Vagina (tissue), 2 donors: Measurements from ENCODE around the gene ERFE. TPM values are rescaled to one million over a fixed set of nuclear protein-coding genes. Genes with fewer than 3 reads are reported as not detected.

Experiments
- DNase-seq, 2 donors: peaks; one replicate each; pipeline ENCODE4 v3.0.0-alpha.2; 2017; ENCODE audit errors: extremely low spot score in 2 of 2
- H3K27ac ChIP-seq: fragments of 200-600 bp; sonication (generic); one replicate; pipeline ENCODE4 v1.5.1; 2019
- H3K27me3 ChIP-seq: fragments of 200-600 bp; sonication (generic); one replicate; pipeline ENCODE4 v1.5.1; 2019
- H3K36me3 ChIP-seq, 2 donors: fragments of 200-600 bp; sonication (generic); one replicate each; pipeline ENCODE4 v1.5.1; 2017 to 2019
- H3K4me1 ChIP-seq: fragments of 200-600 bp; sonication (generic); one replicate; pipeline ENCODE4 v1.5.1; 2019
- H3K4me3 ChIP-seq, 2 donors: fragments of 200-600 bp; sonication (generic); 1 replicate in 1 of 2; 2 replicates in 1 of 2; pipeline ENCODE4 v1.5.1; 2016 to 2019
- H3K9me3 ChIP-seq: fragments of 200-600 bp; sonication (generic); one replicate; pipeline ENCODE4 v1.5.1; 2019
- POLR2A ChIP-seq, 2 donors: fragments of 450-650 bp; IDR thresholded peaks; one replicate each; pipeline ENCODE4 v1.6.1; 2017; ENCODE audit warnings: antibody characterized with exemption in 2 of 2, mild to moderate bottlenecking in 2 of 2, moderate library complexity in 2 of 2
- POLR2AphosphoS5 ChIP-seq, 2 donors: sonication (generic); formaldehyde crosslinking; IDR thresholded peaks; one replicate each; pipeline ENCODE4 v1.9.0; 2017; ENCODE audit warnings: antibody characterized with exemption in 2 of 2, mild to moderate bottlenecking in 2 of 2, low read depth in 1 of 2; ENCODE audit not compliant: insufficient read depth in 1 of 2
- intact Hi-C: fragments of 100-400 bp; cut with DNase I; formaldehyde crosslinking; loops from one replicate; pipeline ENCODE4 v1.15.1; 2023
- total RNA-seq: library from RNA; depleted of rRNA; stranded (reverse); fragments of >200 nt; gene quantifications from one replicate; pipeline ENCODE4 v1.2.3, GENCODE V29; 2016
- TF ChIP-seq, protein P1 (sequence below), 3 experiments: fragments of 450-650 bp in 2 of 3; fragments of 200-600 bp in 1 of 3; sonication (generic) in 1 of 3; IDR thresholded peaks; one replicate each; pipeline ENCODE4 v1.5.1; 2017 to 2019; ENCODE audit warnings: antibody characterized with exemption in 3 of 3, mild to moderate bottlenecking in 2 of 3, moderate library complexity in 2 of 3

ERFE gene
- total RNA-seq, 1 donor from 2014 or later: not detected

DNA sequence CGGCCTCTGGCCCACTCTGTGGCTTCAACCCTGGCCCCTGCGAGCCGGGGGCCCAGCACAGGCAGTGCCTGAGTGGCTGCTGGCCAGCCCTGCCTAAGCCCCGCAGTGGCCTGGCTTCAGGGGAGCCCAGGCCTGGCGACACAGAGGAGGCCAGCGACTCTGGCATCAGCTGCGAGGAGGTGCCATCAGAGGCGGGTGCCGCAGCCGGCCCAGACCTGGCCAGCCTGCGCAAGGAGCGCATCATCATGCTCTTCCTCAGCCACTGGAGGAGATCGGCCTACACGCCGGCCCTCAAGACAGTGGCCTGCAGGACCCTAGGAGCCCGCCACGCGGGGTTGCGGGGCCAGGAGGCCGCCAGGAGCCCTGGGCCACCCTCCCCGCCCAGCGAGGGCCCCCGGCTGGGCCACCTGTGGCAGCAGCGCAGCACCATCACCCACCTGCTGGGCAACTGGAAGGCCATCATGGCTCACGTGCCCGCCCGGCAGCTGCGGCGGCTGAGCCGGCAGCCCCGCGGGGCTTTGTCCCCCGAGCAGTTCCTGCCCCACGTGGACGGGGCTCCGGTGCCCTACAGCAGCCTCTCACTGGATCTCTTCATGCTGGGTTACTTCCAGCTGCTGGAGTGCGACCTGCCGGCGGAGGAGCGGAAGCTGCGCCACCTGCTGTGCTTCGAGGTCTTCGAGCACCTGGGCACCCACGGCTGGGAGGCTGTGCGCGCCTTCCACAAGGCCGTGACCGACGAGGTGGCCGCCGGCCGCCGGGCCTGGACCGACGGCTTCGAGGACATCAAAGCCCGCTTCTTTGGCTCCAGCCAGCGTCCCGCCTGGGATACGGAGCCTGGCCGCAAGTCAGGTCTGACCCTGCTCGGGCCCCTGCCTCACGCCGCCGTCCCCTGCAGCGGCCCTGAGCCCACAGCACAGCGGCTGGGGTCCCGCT lies 27.8 kb upstream of the ERFE start:
- Histone ChIP-seq H3K27ac (no peak overlapping the region), H3K4me3 (no peak overlapping the region), H3K27me3 (no peaks in the 10 kb centered on the region), H3K9me3 (no peaks in the 10 kb centered on the region), H3K4me1 (peaks cover 6% of the 10 kb centered on the region), H3K36me3 (no peaks in the 10 kb centered on the region)
- no peak for DNase-seq
- intact Hi-C loops: no loop called here
- no peak for TF ChIP-seq POLR2A (IDR thresholded peaks at IDR 0.05)
- TF ChIP-seq POLR2AphosphoS5 (IDR thresholded peaks at IDR 0.05; ENCODE audit: insufficient read depth in 1 of 2, low read depth in 1 of 2): no peak
- TF ChIP-seq, protein P1, sequence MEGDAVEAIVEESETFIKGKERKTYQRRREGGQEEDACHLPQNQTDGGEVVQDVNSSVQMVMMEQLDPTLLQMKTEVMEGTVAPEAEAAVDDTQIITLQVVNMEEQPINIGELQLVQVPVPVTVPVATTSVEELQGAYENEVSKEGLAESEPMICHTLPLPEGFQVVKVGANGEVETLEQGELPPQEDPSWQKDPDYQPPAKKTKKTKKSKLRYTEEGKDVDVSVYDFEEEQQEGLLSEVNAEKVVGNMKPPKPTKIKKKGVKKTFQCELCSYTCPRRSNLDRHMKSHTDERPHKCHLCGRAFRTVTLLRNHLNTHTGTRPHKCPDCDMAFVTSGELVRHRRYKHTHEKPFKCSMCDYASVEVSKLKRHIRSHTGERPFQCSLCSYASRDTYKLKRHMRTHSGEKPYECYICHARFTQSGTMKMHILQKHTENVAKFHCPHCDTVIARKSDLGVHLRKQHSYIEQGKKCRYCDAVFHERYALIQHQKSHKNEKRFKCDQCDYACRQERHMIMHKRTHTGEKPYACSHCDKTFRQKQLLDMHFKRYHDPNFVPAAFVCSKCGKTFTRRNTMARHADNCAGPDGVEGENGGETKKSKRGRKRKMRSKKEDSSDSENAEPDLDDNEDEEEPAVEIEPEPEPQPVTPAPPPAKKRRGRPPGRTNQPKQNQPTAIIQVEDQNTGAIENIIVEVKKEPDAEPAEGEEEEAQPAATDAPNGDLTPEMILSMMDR (IDR thresholded peaks at IDR 0.05): no peak

DNA sequence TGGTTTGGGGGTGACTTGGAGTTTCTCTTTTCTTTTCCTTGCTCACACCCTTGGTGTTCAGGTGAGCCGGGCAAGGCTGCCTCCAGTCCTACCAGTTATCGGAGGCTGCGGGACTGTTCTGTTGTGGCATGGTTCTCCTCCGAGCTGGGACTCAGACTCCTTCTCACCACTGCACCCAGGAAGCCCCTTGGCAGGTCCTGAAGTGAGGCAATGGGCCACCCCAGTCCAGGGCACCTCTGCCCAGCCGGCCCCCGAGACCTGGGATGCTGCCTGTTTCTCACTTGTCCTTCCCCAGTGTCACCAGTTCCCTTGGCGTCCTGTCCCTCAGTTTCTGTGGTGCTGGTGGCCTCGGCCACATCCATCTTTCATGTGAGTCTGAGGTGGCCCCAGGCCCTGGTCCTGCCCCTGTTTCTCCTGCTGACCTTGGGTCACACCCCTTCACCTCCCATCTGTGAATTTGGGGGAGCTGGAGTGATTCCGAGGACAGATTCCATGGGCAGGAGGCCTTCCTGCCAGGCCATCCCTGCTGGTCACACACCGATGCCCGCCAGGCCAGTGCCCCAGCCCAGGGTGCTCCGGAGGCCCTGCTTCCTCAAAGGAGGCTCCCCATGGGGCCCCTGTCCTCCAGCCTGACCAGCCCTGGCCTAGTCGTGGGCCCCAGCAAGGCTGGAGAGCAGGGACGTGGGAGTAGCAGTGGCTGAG lies 26.9 kb upstream of the ERFE start:
- no peak for DNase-seq
- H3K4me1 ChIP-seq: peaks cover 6% of the 10 kb centered on the region
- intact Hi-C loops: no loop called here
- H3K36me3 ChIP-seq: no peaks in the 10 kb centered on the region
- TF ChIP-seq POLR2AphosphoS5 (IDR thresholded peaks at IDR 0.05; ENCODE audit: insufficient read depth in 1 of 2, low read depth in 1 of 2) (no peak), POLR2A (IDR thresholded peaks at IDR 0.05) (no peak)
- TF ChIP-seq, protein P1 (IDR thresholded peaks at IDR 0.05): no peak
- no peak overlapping the region for H3K27ac ChIP-seq
- no peaks in the 10 kb centered on the region for H3K27me3 ChIP-seq
- no peaks in the 10 kb centered on the region for H3K9me3 ChIP-seq
- no peak overlapping the region for H3K4me3 ChIP-seq

DNA sequence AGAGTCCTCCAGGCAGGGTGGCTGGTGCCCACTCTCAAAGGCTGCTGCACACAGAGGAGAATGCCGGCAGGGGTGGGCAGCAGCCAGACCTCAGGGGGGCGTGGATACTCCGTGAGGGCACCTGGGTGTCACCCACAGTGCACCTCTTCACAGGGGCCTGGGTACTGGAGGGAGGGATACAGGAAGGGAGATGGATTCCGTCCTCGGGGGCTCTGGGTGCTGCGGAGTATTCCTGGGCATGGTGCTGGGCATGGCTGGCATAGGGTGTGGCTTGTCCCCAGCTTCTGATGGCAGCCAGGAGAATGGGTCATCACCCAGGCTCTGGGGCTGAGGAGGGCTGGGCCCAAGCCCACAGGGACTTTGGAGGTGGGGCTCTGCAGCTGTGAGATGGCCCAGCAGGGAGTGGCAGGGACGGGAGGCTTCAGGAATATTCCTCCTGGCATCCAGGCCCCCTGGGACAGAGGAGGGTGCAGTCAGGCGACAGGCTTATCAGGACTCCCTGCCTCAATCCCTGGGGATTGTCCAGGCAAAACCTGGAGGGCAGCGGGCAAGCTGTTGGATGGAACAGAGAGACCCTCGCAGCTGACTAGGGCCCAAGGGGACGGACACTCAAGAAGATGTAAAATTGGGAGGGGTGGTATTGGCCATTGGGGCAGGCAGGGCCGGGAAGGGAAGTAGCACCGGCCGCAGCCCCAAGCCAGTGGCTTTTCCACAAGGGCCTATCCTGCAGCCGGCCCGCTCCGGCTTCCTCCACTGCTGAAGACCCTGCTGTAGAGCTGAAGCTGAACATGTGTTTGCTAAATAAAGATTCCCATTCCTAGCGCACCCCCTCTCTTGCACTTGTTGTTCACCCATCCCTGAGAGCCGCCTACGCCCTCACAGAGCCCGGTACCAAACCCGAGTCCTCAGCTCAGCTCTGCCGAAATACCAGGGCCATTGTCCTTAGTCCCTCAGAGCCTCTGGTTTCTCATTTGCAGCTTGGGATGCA lies 26.0 kb upstream of the ERFE start:
- intact Hi-C loops: no loop called here

DNA sequence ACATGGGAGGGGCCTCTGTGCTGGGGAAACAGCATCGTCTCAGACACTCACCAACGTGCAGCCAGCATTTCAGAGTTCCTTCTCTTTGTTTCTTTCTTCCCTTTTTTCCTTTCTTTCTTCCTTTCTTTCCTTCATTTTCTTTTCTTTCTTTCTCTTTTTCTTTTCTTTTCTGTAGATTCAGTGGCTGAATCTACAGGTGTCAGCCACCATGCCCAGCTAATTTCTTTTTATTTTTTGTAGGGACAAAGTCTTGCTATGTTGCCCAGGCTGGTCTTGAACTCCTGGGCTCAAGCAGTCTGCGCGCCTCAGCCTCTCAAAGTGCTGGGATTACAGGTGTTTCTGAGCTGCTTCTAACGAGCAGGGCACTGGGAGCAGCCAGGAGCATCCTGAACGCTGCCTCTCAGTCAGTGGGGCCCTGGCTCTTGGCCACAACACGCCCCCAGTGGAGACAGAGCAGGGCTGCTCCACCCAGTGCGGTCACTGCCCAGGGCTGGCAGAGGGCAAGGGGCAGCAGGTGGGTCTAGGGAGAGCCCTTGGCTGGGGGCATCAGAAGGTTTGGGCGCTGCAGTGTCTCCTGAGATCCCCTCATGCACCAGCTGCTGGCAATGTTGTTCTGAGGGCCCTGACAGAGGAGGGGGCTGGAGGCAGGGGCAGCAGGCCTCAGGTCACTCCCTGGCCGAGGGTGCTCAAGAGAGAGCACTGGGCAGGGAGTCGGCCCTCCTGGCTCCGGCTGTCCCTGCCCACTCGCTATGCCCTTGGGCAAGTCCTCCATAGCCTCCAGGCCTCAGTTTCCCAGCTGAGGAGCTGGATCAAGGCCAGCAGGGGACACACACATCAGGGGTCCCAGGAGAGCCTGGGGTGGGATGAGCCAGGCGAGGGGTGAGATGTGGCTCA lies 25.0 kb upstream of the ERFE start:
- Histone ChIP-seq H3K4me1 (peaks cover 7% of the 10 kb centered on the region), H3K9me3 (no peaks in the 10 kb centered on the region), H3K27ac (no peak overlapping the region), H3K4me3 (no peak overlapping the region), H3K36me3 (no peaks in the 10 kb centered on the region), H3K27me3 (no peaks in the 10 kb centered on the region)
- no peak for DNase-seq
- intact Hi-C loops: no loop called here
- TF ChIP-seq, protein P1 (IDR thresholded peaks at IDR 0.05): no peak
- no peak for TF ChIP-seq POLR2A (IDR thresholded peaks at IDR 0.05)

More for the DNA sequence above, 26.0 kb upstream of the ERFE start:
- Histone ChIP-seq H3K4me1 (peaks cover 5% of the 10 kb centered on the region), H3K4me3 (no peak overlapping the region), H3K36me3 (no peaks in the 10 kb centered on the region), H3K27ac (no peak overlapping the region), H3K9me3 (no peaks in the 10 kb centered on the region), H3K27me3 (no peaks in the 10 kb centered on the region)
- TF ChIP-seq, protein P1 (IDR thresholded peaks at IDR 0.05): no peak
- TF ChIP-seq POLR2AphosphoS5 (IDR thresholded peaks at IDR 0.05; ENCODE audit: insufficient read depth in 1 of 2, low read depth in 1 of 2) (no peak), POLR2A (IDR thresholded peaks at IDR 0.05) (no peak)
- DNase-seq: no peak
